ENCODE measurements around the gene ZDHHC19.

GRCh38 chr3:196219970-196220311 is 8.7 kb upstream of the ZDHHC19 start:
- TF ChIP-seq, protein P1, sequence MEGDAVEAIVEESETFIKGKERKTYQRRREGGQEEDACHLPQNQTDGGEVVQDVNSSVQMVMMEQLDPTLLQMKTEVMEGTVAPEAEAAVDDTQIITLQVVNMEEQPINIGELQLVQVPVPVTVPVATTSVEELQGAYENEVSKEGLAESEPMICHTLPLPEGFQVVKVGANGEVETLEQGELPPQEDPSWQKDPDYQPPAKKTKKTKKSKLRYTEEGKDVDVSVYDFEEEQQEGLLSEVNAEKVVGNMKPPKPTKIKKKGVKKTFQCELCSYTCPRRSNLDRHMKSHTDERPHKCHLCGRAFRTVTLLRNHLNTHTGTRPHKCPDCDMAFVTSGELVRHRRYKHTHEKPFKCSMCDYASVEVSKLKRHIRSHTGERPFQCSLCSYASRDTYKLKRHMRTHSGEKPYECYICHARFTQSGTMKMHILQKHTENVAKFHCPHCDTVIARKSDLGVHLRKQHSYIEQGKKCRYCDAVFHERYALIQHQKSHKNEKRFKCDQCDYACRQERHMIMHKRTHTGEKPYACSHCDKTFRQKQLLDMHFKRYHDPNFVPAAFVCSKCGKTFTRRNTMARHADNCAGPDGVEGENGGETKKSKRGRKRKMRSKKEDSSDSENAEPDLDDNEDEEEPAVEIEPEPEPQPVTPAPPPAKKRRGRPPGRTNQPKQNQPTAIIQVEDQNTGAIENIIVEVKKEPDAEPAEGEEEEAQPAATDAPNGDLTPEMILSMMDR (conservative IDR thresholded peaks at IDR 0.05; ENCODE audit: low read depth in 2 of 2) = no peak
- TF ChIP-seq EZH2 (IDR thresholded peaks at IDR 0.05; ENCODE audit: low read depth, unreplicated experiment) = no peak
- TF ChIP-seq POLR2AphosphoS5 (IDR thresholded peaks at IDR 0.05; ENCODE audit: low read depth) = no peak
- TF ChIP-seq STAT1 (IDR thresholded peaks at IDR 0.05; ENCODE audit: unreplicated experiment) = no peak
- TF ChIP-seq, protein P2, sequence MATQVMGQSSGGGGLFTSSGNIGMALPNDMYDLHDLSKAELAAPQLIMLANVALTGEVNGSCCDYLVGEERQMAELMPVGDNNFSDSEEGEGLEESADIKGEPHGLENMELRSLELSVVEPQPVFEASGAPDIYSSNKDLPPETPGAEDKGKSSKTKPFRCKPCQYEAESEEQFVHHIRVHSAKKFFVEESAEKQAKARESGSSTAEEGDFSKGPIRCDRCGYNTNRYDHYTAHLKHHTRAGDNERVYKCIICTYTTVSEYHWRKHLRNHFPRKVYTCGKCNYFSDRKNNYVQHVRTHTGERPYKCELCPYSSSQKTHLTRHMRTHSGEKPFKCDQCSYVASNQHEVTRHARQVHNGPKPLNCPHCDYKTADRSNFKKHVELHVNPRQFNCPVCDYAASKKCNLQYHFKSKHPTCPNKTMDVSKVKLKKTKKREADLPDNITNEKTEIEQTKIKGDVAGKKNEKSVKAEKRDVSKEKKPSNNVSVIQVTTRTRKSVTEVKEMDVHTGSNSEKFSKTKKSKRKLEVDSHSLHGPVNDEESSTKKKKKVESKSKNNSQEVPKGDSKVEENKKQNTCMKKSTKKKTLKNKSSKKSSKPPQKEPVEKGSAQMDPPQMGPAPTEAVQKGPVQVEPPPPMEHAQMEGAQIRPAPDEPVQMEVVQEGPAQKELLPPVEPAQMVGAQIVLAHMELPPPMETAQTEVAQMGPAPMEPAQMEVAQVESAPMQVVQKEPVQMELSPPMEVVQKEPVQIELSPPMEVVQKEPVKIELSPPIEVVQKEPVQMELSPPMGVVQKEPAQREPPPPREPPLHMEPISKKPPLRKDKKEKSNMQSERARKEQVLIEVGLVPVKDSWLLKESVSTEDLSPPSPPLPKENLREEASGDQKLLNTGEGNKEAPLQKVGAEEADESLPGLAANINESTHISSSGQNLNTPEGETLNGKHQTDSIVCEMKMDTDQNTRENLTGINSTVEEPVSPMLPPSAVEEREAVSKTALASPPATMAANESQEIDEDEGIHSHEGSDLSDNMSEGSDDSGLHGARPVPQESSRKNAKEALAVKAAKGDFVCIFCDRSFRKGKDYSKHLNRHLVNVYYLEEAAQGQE (IDR thresholded peaks at IDR 0.05; ENCODE audit: unreplicated experiment) = no peak
- TF ChIP-seq ZNF331 (CRISPR knock-in tag; IDR thresholded peaks at IDR 0.05; ENCODE audit: low read depth) = no peak
